ENCODE measurements around the gene TMEM209.

TMEM209 gene

DNA sequence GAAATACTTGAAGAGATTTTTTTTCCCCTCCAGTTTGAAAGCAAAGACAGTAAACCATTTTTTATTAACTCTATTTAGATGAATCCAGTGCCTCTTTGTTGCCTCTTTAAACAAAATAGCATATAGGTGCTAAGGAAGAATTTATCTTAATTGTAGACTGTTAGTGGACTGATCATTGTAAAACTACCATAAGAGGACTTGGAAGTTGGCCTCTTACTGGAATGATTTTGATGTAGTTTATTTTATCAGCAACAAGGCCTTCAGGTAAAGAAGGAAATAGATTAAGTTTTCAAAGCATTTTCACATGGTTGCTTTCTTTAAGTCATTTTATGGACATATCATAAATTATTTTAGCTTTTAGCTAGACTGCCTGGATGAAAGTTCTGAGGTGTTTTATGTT lies 81.7 kb downstream of the TMEM209 start:
- no peak for DNase-seq

DNA sequence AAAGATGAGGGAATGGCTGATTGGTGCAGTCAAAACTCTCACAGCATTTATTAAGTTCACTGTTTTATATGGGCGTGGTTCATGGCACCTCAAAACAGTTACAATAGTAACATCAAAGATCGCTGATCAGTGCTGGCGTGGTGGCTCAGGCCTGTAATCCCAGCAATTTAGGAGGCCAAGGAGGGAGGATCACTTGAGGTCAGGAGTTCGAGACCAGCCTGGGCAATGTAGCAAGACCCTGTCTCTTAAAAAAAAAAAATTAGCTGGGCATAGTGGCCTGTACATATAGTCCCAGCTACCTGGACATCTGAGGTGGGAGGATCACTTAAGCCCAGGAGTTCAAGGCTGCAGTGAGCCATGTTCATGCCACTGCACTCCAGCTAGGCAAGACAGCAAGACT lies 86.4 kb downstream of the TMEM209 start:
- no peak for DNase-seq

- DNase-seq, result no peak
Observed at GRCh38 chr7:130118294-130118693, 86.9 kb downstream of the TMEM209 start.

- no peak for DNase-seq
Observed at GRCh38 chr7:130114776-130115175, 90.4 kb downstream of the TMEM209 start.
